Kidney (tissue), 14 donors: ENCODE results near the gene RNF212B. TPM values are rescaled to one million over a fixed set of nuclear protein-coding genes. Genes with fewer than 3 reads are reported as not detected.

ENCODE experiments used
- DNase-seq, 5 donors: peaks; one replicate each; pipeline ENCODE4 v3.0.0-alpha.2; 2013 to 2020
- FAIRE-seq: peaks from 2 replicates; lab custom pipeline; 2012; peaks lifted over from hg19 to GRCh38; lab: Jason Lieb, UNC
- H3K27ac ChIP-seq, 2 donors: one replicate each; pipeline ENCODE4 v1.7.0; 2013; ENCODE audit warnings: low read depth in 2 of 2, low read length in 2 of 2, inconsistent platforms in 1 of 2
- H3K27me3 ChIP-seq: one replicate; pipeline ENCODE4 v1.7.1; 2013; ENCODE audit warnings: low read length, inconsistent platforms; ENCODE audit not compliant: control insufficient read depth, insufficient read depth
- H3K36me3 ChIP-seq, 3 donors: one replicate each; pipeline versions ENCODE4 v1.7.0 to v1.7.1; 2013; ENCODE audit warnings: low read length in 3 of 3, control low read depth in 1 of 3, inconsistent platforms in 1 of 3; ENCODE audit not compliant: insufficient read depth in 3 of 3, control insufficient read depth in 2 of 3
- H3K4me1 ChIP-seq, 3 donors: one replicate each; pipeline versions ENCODE4 v1.7.0 to v1.7.1; 2013; ENCODE audit warnings: low read length in 3 of 3, inconsistent platforms in 1 of 3, low read depth in 1 of 3; ENCODE audit not compliant: control insufficient read depth in 2 of 3, insufficient read depth in 2 of 3
- H3K4me3 ChIP-seq, 3 donors: one replicate each; pipeline versions ENCODE4 v1.7.0 to v1.8.1; 2013; ENCODE audit warnings: low read length in 3 of 3, control low read depth in 1 of 3, inconsistent platforms in 1 of 3
- H3K9ac ChIP-seq, 3 donors: one replicate each; pipeline versions ENCODE4 v1.7.0 to v1.7.1; 2013; ENCODE audit warnings: low read length in 3 of 3, control low read depth in 1 of 3, inconsistent platforms in 1 of 3
- H3K9me3 ChIP-seq, 3 donors: one replicate each; pipeline versions ENCODE4 v1.7.0 to v1.7.1; 2013; ENCODE audit warnings: low read length in 3 of 3, control low read depth in 1 of 3, inconsistent platforms in 1 of 3; ENCODE audit not compliant: control insufficient read depth in 2 of 3, insufficient read depth in 1 of 3
- CTCF ChIP-seq: IDR thresholded peaks from 3 replicates; pipeline ENCODE4 v1.5.1; 2012; ENCODE audit warnings: mild to moderate bottlenecking, moderate library complexity, borderline replicate concordance; ENCODE audit not compliant: insufficient read depth; ENCODE audit errors: extremely low read depth
- intact Hi-C: fragments of 100-400 bp; cut with DNase I; formaldehyde crosslinking; loops from one replicate; pipeline ENCODE4 v1.11.1; 2022
- polyA plus RNA-seq: library from polyadenylated mRNA; stranded (reverse); fragments of 350-450 nt; fragmentation: Illumina TruSeq; extraction: RNeasy Lipid Tissue Mini Kit (QIAGEN cat#74804); gene quantifications from one replicate; pipeline ENCODE4 v1.2.3, GENCODE V29; 2014; ENCODE audit warnings: low read depth, low replicate concordance; ENCODE audit not compliant: insufficient read depth
- total RNA-seq: library from RNA; stranded (reverse); fragmentation: NEBNext Ultra II Directional; extraction: Animal tissue kit (Norgen Biotek cat#: 25700); gene quantifications from one replicate; pipeline ENCODE4 v1.2.1, GENCODE V29; 2021
- donor health status: control.
- donor health status: control.
- donor health status: control.
- donor health status: control.
- donor health status: control.
- donor health status: DM: yes; HTN: yes; CAD: no.
- donor health status: Normal renal cell carcinoma (clear cell type).

Gene RNF212B
- total and polyA plus RNA-seq, 2 donors from 2014 or later: 2.8 TPM; not detected in 1

GRCh38 chr14:23245282-23245681, 7.5 kb downstream of the RNF212B start:
- H3K9me3 ChIP-seq: no peaks in the 10 kb centered on the region
- intact Hi-C loops: no loop called here
- no peaks in the 10 kb centered on the region for H3K36me3 ChIP-seq
- TF ChIP-seq CTCF: no peak
- no peak overlapping the region for H3K4me3 ChIP-seq
- H3K4me1 ChIP-seq: peaks cover 0 to 23% (median 7%) of the 10 kb centered on the region in 3 donors
- H3K27ac ChIP-seq: peak overlapping the region; percentile 80 to 90
- DNase-seq: peak in 2 of 5 donors; percentile 34 to 57
- no peak overlapping the region for H3K9ac ChIP-seq
- FAIRE-seq: peak; percentile 96
- no peaks in the 10 kb centered on the region for H3K27me3 ChIP-seq

- H3K9ac ChIP-seq: no peak overlapping the region
- no peak for FAIRE-seq
- intact Hi-C loops: no loop called here
These were observed 10.9 kb downstream of the RNF212B start for GRCh38 chr14:23248601-23249000.

DNA sequence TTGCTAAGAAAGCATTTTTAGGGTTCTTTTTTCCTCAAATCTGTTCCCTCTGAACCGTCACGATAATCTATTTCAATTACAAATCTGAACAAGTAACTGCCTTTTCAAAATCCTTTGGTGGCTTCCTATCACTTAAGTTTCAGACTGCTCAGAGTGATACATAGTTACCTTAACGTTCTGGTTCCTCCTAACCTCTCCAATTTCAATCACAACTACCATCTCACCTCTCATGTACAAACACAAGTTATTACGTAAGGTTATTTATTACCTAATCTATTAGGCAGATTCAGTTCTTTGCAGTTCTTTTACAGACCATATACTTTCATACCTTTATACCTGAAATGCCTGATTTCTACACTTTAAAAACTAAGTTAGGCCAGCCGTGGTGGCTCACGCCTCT, 12.1 kb downstream of the RNF212B start:
- Histone ChIP-seq H3K4me1 (peaks cover 0 to 16% (median 7%) of the 10 kb centered on the region in 3 donors), H3K27ac (peak overlapping the region; percentile 7 to 23), H3K4me3 (no peak overlapping the region), H3K36me3 (no peaks in the 10 kb centered on the region), H3K9me3 (no peaks in the 10 kb centered on the region), H3K27me3 (no peaks in the 10 kb centered on the region), H3K9ac (no peak overlapping the region)
- intact Hi-C loops: no loop called here
- no peak for TF ChIP-seq CTCF
- DNase-seq (no peak), FAIRE-seq (no peak)

More at GRCh38 chr14:23248601-23249000, 10.9 kb downstream of the RNF212B start:
- Histone ChIP-seq H3K27ac (no peak overlapping the region), H3K4me3 (no peak overlapping the region), H3K27me3 (no peaks in the 10 kb centered on the region), H3K4me1 (peaks cover 0 to 23% (median 7%) of the 10 kb centered on the region in 3 donors), H3K9me3 (no peaks in the 10 kb centered on the region), H3K36me3 (no peaks in the 10 kb centered on the region)
- no peak for DNase-seq
- TF ChIP-seq CTCF: no peak

GRCh38 chr14:23252006-23252405, 14.3 kb downstream of the RNF212B start:
- DNase-seq (no peak), FAIRE-seq (no peak)
- Histone ChIP-seq H3K9ac (no peak overlapping the region), H3K27me3 (no peaks in the 10 kb centered on the region), H3K4me3 (no peak overlapping the region), H3K4me1 (peaks cover 0 to 5% (median 2%) of the 10 kb centered on the region in 3 donors), H3K36me3 (no peaks in the 10 kb centered on the region), H3K9me3 (no peaks in the 10 kb centered on the region), H3K27ac (no peak overlapping the region)
- intact Hi-C loops: no loop called here
- no peak for TF ChIP-seq CTCF
